Posterior cingulate gyrus (tissue), 11 donors: ENCODE data around the gene PPIL3.

Experiments
- DNase-seq, 10 donors: peaks; one replicate each; pipeline versions ENCODE4 v3.0.0 to v3.0.0-alpha.2; 2020 to 2021; ENCODE audit warnings: mixed read lengths in 3 of 10
- intact Hi-C: fragments of 100-400 bp; cut with DNase I; formaldehyde crosslinking; loops from one replicate; pipeline ENCODE4 v1.15.1; 2023

Gene PPIL3

GRCh38 chr2:200862532-200863000, 26.3 kb downstream of the PPIL3 start:
- DNase-seq: peak in 1 of 10 donors; percentile 55
- intact Hi-C loops: loop anchor here (5.0 kb wide), 1 partner anchor 150 kb away; no protein-coding TSS in a partner anchor

- DNase-seq: no peak
- intact Hi-C loops: loop anchor here (5.0 kb wide), 1 partner anchor 149 kb away; no protein-coding TSS in a partner anchor
Observed at GRCh38 chr2:200861617-200862155, 27.2 kb downstream of the PPIL3 start.

GRCh38 chr2:200860092-200860795, 28.6 kb downstream of the PPIL3 start:
- no peak for DNase-seq

GRCh38 chr2:200856806-200857205, 32.1 kb downstream of the PPIL3 start:
- intact Hi-C loops: no loop called here

More at GRCh38 chr2:200860092-200860795, 28.6 kb downstream of the PPIL3 start:
- intact Hi-C loops: loop anchor here (5.0 kb wide), 1 partner anchor 148 kb away; no protein-coding TSS in a partner anchor

GRCh38 chr2:200852605-200853004, 36.3 kb downstream of the PPIL3 start:
- intact Hi-C loops: no loop called here
- DNase-seq: no peak

More at GRCh38 chr2:200856806-200857205, 32.1 kb downstream of the PPIL3 start:
- DNase-seq: no peak

GRCh38 chr2:200851398-200852248, 37.3 kb downstream of the PPIL3 start:
- DNase-seq: no peak
- intact Hi-C loops: no loop called here

GRCh38 chr2:200850512-200851256, 38.2 kb downstream of the PPIL3 start:
- DNase-seq: no peak
- intact Hi-C loops: no loop called here

GRCh38 chr2:200847939-200848338, 40.9 kb downstream of the PPIL3 start:
- DNase-seq: no peak
- intact Hi-C loops: no loop called here

GRCh38 chr2:200847269-200847668, 41.6 kb downstream of the PPIL3 start:
- no peak for DNase-seq

GRCh38 chr2:200845669-200846325, 43.1 kb downstream of the PPIL3 start:
- no peak for DNase-seq
- intact Hi-C loops: no loop called here

More at GRCh38 chr2:200847269-200847668, 41.6 kb downstream of the PPIL3 start:
- intact Hi-C loops: no loop called here

GRCh38 chr2:200845194-200845593, 43.7 kb downstream of the PPIL3 start:
- intact Hi-C loops: no loop called here
- DNase-seq: no peak

- peak in 1 of 10 donors; percentile 65 for DNase-seq
- intact Hi-C loops: no loop called here
Observed at GRCh38 chr2:200843993-200844948, 44.6 kb downstream of the PPIL3 start.

- no peak for DNase-seq
- intact Hi-C loops: no loop called here
Observed at GRCh38 chr2:200839513-200839912, 49.4 kb downstream of the PPIL3 start.

GRCh38 chr2:200834701-200835100, 54.2 kb downstream of the PPIL3 start:
- DNase-seq: no peak
- intact Hi-C loops: no loop called here

- intact Hi-C loops: no loop called here
Observed at GRCh38 chr2:200829258-200829655, 59.6 kb downstream of the PPIL3 start.

GRCh38 chr2:200828572-200829257, 60.2 kb downstream of the PPIL3 start:
- intact Hi-C loops: no loop called here
- no peak for DNase-seq

More at GRCh38 chr2:200829258-200829655, 59.6 kb downstream of the PPIL3 start:
- DNase-seq: no peak

- no peak for DNase-seq
- intact Hi-C loops: no loop called here
Observed at GRCh38 chr2:200828104-200828503, 60.8 kb downstream of the PPIL3 start.

GRCh38 chr2:200821686-200822245, 67.1 kb downstream of the PPIL3 start:
- DNase-seq: no peak
- intact Hi-C loops: no loop called here
